GM12878 (cell line): ENCODE results near the gene TCF7L1. TPM values are rescaled to one million over a fixed set of nuclear protein-coding genes. Genes with fewer than 3 reads are reported as not detected.

ENCODE experiments used
- ATAC-seq: fragments of 200-7000 bp; cut with Tn5 transposase; 3 replicates; pipeline ENCODE4 v1.9.1; 2020; ENCODE audit warnings: mild to moderate bottlenecking, moderate library complexity
- BruUV-seq: library from RNA; stranded (reverse); fragments of 400-500 nt; replicated peaks from 2 replicates; lab custom pipeline; 2021; lab: Mats Ljungman, UMichigan
- CTCF ChIA-PET: fragments of 300-600 bp; sonication (Branson Sonifier 250); formaldehyde crosslinking; extraction: SDS; loops from one replicate; lab custom pipeline; 2021; ENCODE audit warnings: inconsistent platforms; lab: Yijun Ruan, JAX
- POLR2A ChIA-PET: fragments of 350-600 bp; formaldehyde crosslinking; extraction: SDS; loops from one replicate; lab custom pipeline; 2021; ENCODE audit warnings: inconsistent platforms; lab: Charles Lee
- RAD21 ChIA-PET: fragments of 300-600 bp; sonication (Branson Sonifier 250); formaldehyde crosslinking; loops from one replicate; lab custom pipeline; 2023; ENCODE audit warnings: antibody characterized with exemption; ENCODE audit not compliant: unreplicated experiment; lab: Charles Lee
- SMC1A ChIA-PET: fragments of 300-600 bp; sonication (Branson Sonifier 250); formaldehyde crosslinking; loops from one replicate; lab custom pipeline; 2023; ENCODE audit not compliant: unreplicated experiment, uncharacterized antibody; lab: Charles Lee
- DNase-seq: peaks from one replicate; pipeline ENCODE4 v3.0.0-alpha.2; 2011; ENCODE audit warnings: low read depth, low spot score
- FAIRE-seq: peaks from 3 replicates; lab custom pipeline; 2011; peaks lifted over from hg19 to GRCh38; lab: Jason Lieb, UNC
- H2AFZ ChIP-seq: 2 replicates; pipeline ENCODE4 v1.6.0; 2011; ENCODE audit warnings: low read depth, low read length, control low read depth; ENCODE audit not compliant: control insufficient read depth
- H3K27ac ChIP-seq: 2 replicates; pipeline ENCODE4 v1.5.1; 2011; ENCODE audit warnings: control low read depth; ENCODE audit not compliant: control insufficient read depth, insufficient read depth
- H3K27me3 ChIP-seq, 2 experiments: replicated peaks in 1 of 2; 2 replicates each; pipeline versions ENCODE4 v1.6.0 to v1.6.1; 2011; ENCODE audit warnings: low read length in 1 of 2; ENCODE audit not compliant: control insufficient read depth in 2 of 2, insufficient read depth in 2 of 2
- H3K36me3 ChIP-seq, 2 experiments: 2 replicates each; pipeline ENCODE4 v1.5.1; 2011; ENCODE audit warnings: low read length in 1 of 2; ENCODE audit not compliant: control insufficient read depth in 2 of 2, insufficient read depth in 2 of 2
- H3K4me1 ChIP-seq: 2 replicates; pipeline ENCODE4 v1.6.1; 2011; ENCODE audit warnings: mild to moderate bottlenecking, low read length, moderate library complexity, mixed read lengths; ENCODE audit not compliant: control insufficient read depth, insufficient read depth
- H3K4me2 ChIP-seq: 2 replicates; pipeline ENCODE4 v1.6.0; 2011; ENCODE audit warnings: control low read depth; ENCODE audit not compliant: control insufficient read depth, insufficient read depth
- H3K4me3 ChIP-seq: fragments of 200-600 bp; sonication (generic); 2 replicates; pipeline ENCODE4 v1.5.1; 2016
- H3K79me2 ChIP-seq: 2 replicates; pipeline ENCODE4 v1.6.0; 2011; ENCODE audit warnings: low read length; ENCODE audit not compliant: control insufficient read depth, insufficient read depth
- H3K9ac ChIP-seq: 2 replicates; pipeline ENCODE4 v1.8.0; 2011; ENCODE audit warnings: low read length, control low read depth, mixed read lengths; ENCODE audit not compliant: control insufficient read depth, insufficient read depth
- H3K9me3 ChIP-seq: replicated peaks from 3 replicates; pipeline ENCODE4 v1.5.1; 2011; ENCODE audit warnings: mild to moderate bottlenecking, low read length; ENCODE audit not compliant: control insufficient read depth, insufficient read depth
- H4K20me1 ChIP-seq: 2 replicates; pipeline ENCODE4 v1.6.0; 2011; ENCODE audit not compliant: control insufficient read depth, insufficient read depth
- ATF7 ChIP-seq: fragments of 450-650 bp; IDR thresholded peaks from 2 replicates; pipeline ENCODE4 v1.6.1; 2016; ENCODE audit warnings: low read depth, mild to moderate bottlenecking
- BHLHE40 ChIP-seq, 2 experiments: fragments of 450-650 bp in 1 of 2; IDR thresholded peaks; 2 replicates each; pipeline ENCODE4 v1.6.1; 2011 to 2017; ENCODE audit warnings: low read depth in 2 of 2, borderline replicate concordance in 1 of 2, improper control_type of control experiment in 1 of 2, low read length in 1 of 2, mild to moderate bottlenecking in 1 of 2
- CHD1 ChIP-seq: IDR thresholded peaks from 2 replicates; pipeline ENCODE4 v1.6.1; 2012; ENCODE audit warnings: low read depth, low read length, improper control_type of control experiment
- CUX1 ChIP-seq: IDR thresholded peaks from 2 replicates; pipeline ENCODE4 v1.6.1; 2012; ENCODE audit warnings: improper control_type of control experiment, low read depth, low read length; ENCODE audit not compliant: insufficient replicate concordance
- ETV6 ChIP-seq, 2 experiments: fragments of 450-650 bp in 1 of 2; IDR thresholded peaks in 1 of 2; conservative IDR thresholded peaks in 1 of 2; 2 replicates each; pipeline ENCODE4 v1.6.1; 2014; ENCODE audit warnings: antibody characterized with exemption in 1 of 2, borderline replicate concordance in 1 of 2, low read depth in 1 of 2, mild to moderate bottlenecking in 1 of 2, moderate library complexity in 1 of 2
- EZH2 ChIP-seq: IDR thresholded peaks from 2 replicates; pipeline ENCODE4 v1.6.1; 2012; ENCODE audit warnings: low read depth, mild to moderate bottlenecking, control low read depth, inconsistent platforms, low read length, borderline replicate concordance; ENCODE audit not compliant: control insufficient read depth
- MTA2 ChIP-seq: fragments of 450-650 bp; IDR thresholded peaks from 2 replicates; pipeline ENCODE4 v1.6.1; 2016; ENCODE audit warnings: low read depth, mild to moderate bottlenecking, moderate library complexity
- POLR2A ChIP-seq: IDR thresholded peaks from 2 replicates; pipeline ENCODE4 v1.6.1; 2011; ENCODE audit warnings: low read depth, mild to moderate bottlenecking, low read length
- SMARCA5 ChIP-seq: fragments of 450-650 bp; IDR thresholded peaks from 2 replicates; pipeline ENCODE4 v1.6.1; 2017; ENCODE audit warnings: mild to moderate bottlenecking
- TCF12 ChIP-seq: IDR thresholded peaks from 2 replicates; pipeline ENCODE4 v1.6.1; 2011; ENCODE audit warnings: low read depth, mild to moderate bottlenecking, low read length
- ZNF384 ChIP-seq: IDR thresholded peaks from 2 replicates; pipeline ENCODE4 v1.6.1; 2012; ENCODE audit warnings: low read depth, mild to moderate bottlenecking, low read length, improper control_type of control experiment, borderline replicate concordance
- WGBS: methylation state at CpG from one replicate; pipeline ENCODE4 v1.1.6; 2016; ENCODE audit warnings: low lambda C conversion rate; ENCODE audit not compliant: insufficient replicate concordance, insufficient coverage; ENCODE audit errors: missing lambda C conversion rate; 5-methylcytosine and 5-hydroxymethylcytosine counted together
- in situ Hi-C: fragments of 300-500 bp; cut with MboI; formaldehyde crosslinking; loops from 9 replicates; pipeline ENCODE4 v1.14.3; 2018; ENCODE audit warnings: mixed read lengths
- intact Hi-C: fragments of 100-400 bp; cut with micrococcal nuclease; formaldehyde crosslinking; loops from one replicate; pipeline ENCODE4 v1.14.2; 2022; ENCODE audit not compliant: unreplicated experiment
- polyA plus RNA-seq, 11 experiments: library from polyadenylated mRNA; depleted of rRNA in 4 of 11; unstranded in 6 of 11; stranded (reverse) in 5 of 11; fragments of >200 nt; fragmentation: Nextera tagmentation in 4 of 11; fragmentation: Illumina TruSeq in 1 of 11; extraction: Ambion mirVana in 4 of 11; extraction: Trizol in 1 of 11; gene quantifications; 1 replicate in 1 of 11; 2 replicates in 10 of 11; pipeline versions ENCODE4 v1.2.1 to v1.2.3, GENCODE V29; 2011 to 2016; ENCODE audit warnings: inconsistent platforms in 2 of 11, missing spikeins in 2 of 11, low read depth in 1 of 11
- total RNA-seq, 4 experiments: library from RNA; depleted of rRNA in 3 of 4; stranded (reverse); fragments of >200 nt in 3 of 4; fragmentation: Illumina TruSeq in 1 of 4; extraction: Trizol in 1 of 4; gene quantifications; 2 replicates each; pipeline versions ENCODE4 v1.2.1 to v1.2.3, GENCODE V29; 2013 to 2021
- TF ChIP-seq, protein P1 (sequence below): fragments of 450-650 bp; IDR thresholded peaks from 2 replicates; pipeline ENCODE4 v1.6.1; 2017; ENCODE audit warnings: mild to moderate bottlenecking, moderate library complexity
- TF ChIP-seq, protein P2 (sequence below): fragments of 450-650 bp; IDR thresholded peaks from 2 replicates; pipeline ENCODE4 v1.6.1; 2017; ENCODE audit warnings: low read depth, mild to moderate bottlenecking, moderate library complexity

The TCF7L1 gene
- total and polyA plus RNA-seq, 10 of the 15 experiments (the other 5 are each of a cell fraction or from before 2014, with no cell fraction given): 0.03 to 0.11 (median 0.10) TPM; not detected in 7

DNA sequence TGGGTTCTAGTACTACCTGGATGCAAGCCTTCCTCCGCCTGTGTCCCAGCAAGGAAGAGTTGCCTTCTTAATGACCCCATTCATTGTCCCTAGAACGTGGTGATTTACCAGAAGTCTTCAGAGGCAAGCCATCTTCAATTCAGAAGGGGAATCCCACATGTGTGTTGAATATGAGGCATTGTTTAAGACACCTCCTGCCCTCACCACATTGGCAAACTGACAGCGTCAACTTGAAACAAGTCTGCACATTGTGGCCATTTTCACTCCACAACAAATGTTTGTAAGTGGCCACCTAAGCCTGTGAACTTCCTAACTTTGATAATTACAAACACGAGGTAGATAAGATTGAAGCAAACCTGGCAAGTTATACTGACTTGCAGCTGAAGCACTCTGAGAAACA, 83.7 kb downstream of the TCF7L1 start:
- H3K4me2 ChIP-seq: no peak overlapping the region
- TF ChIP-seq SMARCA5: no peak
- no peak for TF ChIP-seq CUX1
- peak; percentile 60; the same call in 1 of the 2 replicates for TF ChIP-seq MTA2
- no peak for TF ChIP-seq CHD1
- TF ChIP-seq POLR2A: no peak
- no peak for TF ChIP-seq EZH2
- TF ChIP-seq TCF12: no peak
- TF ChIP-seq ZNF384: no peak
- TF ChIP-seq, protein P1, sequence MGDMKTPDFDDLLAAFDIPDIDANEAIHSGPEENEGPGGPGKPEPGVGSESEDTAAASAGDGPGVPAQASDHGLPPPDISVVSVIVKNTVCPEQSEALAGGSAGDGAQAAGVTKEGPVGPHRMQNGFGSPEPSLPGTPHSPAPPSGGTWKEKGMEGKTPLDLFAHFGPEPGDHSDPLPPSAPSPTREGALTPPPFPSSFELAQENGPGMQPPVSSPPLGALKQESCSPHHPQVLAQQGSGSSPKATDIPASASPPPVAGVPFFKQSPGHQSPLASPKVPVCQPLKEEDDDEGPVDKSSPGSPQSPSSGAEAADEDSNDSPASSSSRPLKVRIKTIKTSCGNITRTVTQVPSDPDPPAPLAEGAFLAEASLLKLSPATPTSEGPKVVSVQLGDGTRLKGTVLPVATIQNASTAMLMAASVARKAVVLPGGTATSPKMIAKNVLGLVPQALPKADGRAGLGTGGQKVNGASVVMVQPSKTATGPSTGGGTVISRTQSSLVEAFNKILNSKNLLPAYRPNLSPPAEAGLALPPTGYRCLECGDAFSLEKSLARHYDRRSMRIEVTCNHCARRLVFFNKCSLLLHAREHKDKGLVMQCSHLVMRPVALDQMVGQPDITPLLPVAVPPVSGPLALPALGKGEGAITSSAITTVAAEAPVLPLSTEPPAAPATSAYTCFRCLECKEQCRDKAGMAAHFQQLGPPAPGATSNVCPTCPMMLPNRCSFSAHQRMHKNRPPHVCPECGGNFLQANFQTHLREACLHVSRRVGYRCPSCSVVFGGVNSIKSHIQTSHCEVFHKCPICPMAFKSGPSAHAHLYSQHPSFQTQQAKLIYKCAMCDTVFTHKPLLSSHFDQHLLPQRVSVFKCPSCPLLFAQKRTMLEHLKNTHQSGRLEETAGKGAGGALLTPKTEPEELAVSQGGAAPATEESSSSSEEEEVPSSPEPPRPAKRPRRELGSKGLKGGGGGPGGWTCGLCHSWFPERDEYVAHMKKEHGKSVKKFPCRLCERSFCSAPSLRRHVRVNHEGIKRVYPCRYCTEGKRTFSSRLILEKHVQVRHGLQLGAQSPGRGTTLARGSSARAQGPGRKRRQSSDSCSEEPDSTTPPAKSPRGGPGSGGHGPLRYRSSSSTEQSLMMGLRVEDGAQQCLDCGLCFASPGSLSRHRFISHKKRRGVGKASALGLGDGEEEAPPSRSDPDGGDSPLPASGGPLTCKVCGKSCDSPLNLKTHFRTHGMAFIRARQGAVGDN: peak; percentile 16; the same call in 1 of the 2 replicates
- TF ChIP-seq ATF7: 0 out of 2 replicates have a peak, but pooled peaks have one; percentile 13
- no peak for TF ChIP-seq ETV6 (conservative IDR thresholded peaks at IDR 0.05 in 1 of 2, IDR thresholded peaks at IDR 0.05 in 1 of 2; ENCODE audit: borderline replicate concordance in 1 of 2, low read depth in 1 of 2)
- TF ChIP-seq, protein P2, sequence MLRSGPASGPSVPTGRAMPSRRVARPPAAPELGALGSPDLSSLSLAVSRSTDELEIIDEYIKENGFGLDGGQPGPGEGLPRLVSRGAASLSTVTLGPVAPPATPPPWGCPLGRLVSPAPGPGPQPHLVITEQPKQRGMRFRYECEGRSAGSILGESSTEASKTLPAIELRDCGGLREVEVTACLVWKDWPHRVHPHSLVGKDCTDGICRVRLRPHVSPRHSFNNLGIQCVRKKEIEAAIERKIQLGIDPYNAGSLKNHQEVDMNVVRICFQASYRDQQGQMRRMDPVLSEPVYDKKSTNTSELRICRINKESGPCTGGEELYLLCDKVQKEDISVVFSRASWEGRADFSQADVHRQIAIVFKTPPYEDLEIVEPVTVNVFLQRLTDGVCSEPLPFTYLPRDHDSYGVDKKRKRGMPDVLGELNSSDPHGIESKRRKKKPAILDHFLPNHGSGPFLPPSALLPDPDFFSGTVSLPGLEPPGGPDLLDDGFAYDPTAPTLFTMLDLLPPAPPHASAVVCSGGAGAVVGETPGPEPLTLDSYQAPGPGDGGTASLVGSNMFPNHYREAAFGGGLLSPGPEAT: 0 out of 2 replicates have a peak, but pooled peaks have one; percentile 17
- peak in 1 of 2 experiments; percentile 12; a peak in 1 of 4 replicates for TF ChIP-seq BHLHE40 (IDR thresholded peaks at IDR 0.05; ENCODE audit: borderline replicate concordance in 1 of 2, low read depth in 2 of 2, low read length in 1 of 2)
- TF ChIP-seq, all 136 proteins: peak for 5
- Histone ChIP-seq H3K4me1 (no peaks in the 10 kb centered on the region), H3K36me3 (no peaks in the 10 kb centered on the region), H3K9me3 (no peaks in the 10 kb centered on the region), H3K27me3 (no peaks in the 10 kb centered on the region; a peak in 1 of 4 replicates), H3K9ac (no peak overlapping the region), H3K4me3 (no peak overlapping the region), H3K79me2 (no peaks in the 10 kb centered on the region), H4K20me1 (no peaks in the 10 kb centered on the region; the same call in 1 of the 2 replicates), H2AFZ (no peak overlapping the region), H3K27ac (no peak overlapping the region)
- ChIA-PET RAD21 (no interaction called here), CTCF (no interaction called here), SMC1A (no interaction called here), POLR2A (no interaction called here)
- in situ Hi-C loops (no loop called here), intact Hi-C loops (loop anchor here (5.0 kb wide), 1 partner anchor 150 kb away; no protein-coding TSS in a partner anchor)
- DNase-seq (peak; percentile 26), FAIRE-seq (no peak), ATAC-seq (peak; percentile 87)
- WGBS: 19% methylated on average over 4 of the region's 4 CpGs
- no TSS peak for BruUV-seq
